ENCODE measurements around the gene RBFOX2.
"Not testable (repeated sequence)": the region's sequence is repeated elsewhere in the genome, so short reads cannot be mapped to it uniquely, and the experiment has no call there.

The RBFOX2 gene

DNA sequence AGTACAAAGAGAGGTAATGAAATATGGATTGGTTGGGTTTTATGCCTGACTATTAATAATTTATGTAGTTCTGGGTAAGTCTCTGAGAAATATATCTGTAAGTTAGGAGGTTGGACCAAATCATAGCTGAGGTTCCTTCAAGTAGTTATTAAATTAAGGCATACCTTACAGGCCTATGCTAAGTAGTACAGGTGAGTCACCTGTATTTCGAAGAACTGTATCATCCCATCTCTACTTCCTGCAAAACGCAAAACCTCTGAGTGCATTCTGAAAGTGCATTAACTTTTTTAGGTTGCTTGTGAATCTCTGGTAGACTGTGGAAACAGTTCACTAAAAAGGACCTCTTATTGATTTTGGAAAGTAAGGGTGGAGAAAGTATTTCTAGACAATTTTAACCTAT lies 273.9 kb downstream of the RBFOX2 start:
- DNase-seq: no peak

DNA sequence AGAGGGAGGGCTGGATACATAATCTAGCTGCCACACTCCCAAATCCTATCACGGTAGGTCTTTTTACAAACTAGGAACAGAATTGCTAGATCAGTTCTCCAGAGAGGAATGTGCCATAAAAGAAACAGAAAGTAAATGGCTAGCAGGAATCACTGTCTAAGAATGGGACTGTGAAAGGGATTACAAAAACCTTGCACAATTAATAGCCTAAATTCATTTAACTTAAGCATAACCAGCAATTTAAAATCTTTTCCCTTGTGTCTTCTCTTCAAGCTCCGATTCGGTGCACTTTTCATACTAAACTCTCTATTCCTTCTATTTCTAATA lies 275.8 kb downstream of the RBFOX2 start:
- no peak for DNase-seq

DNA sequence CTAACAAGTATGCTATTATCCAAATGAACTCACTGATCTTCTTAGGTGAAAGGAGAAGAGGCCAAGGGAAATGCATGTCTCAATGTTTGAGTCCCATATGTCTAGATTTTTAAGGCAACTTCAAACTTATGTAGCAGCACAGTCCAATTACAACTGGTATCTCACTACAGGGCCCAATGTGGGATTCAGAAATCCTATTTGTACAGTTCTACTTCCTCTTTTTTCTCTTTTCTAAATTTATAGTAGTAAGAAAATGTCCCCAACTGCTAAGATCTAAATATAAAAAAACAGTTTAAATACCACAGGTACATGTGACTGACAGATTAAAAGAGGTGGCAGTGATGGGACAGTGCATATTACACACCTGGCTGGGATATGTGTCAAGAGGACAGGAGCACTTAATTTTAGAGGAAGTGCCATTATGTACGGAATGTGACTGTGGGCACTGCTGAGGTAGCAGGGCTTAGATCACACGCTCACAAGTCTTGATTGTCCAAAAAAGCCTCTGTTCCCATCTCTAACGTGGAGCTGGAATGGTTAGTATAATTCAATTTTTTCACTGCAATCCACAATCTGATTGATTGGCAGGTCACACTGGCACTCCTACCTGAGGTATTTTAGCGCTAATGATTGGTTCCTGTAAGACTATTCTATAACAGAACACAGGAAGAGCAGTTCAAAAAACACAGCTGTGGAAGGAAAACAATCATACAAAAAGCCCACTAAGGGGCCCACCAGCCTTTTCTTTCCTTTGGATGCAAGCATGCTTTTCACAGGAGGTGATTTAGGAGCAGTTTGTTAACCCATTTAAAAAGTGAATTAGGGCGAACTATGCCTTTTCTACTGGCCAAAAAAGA lies 276.4 kb downstream of the RBFOX2 start:
- DNase-seq: no peak

DNA sequence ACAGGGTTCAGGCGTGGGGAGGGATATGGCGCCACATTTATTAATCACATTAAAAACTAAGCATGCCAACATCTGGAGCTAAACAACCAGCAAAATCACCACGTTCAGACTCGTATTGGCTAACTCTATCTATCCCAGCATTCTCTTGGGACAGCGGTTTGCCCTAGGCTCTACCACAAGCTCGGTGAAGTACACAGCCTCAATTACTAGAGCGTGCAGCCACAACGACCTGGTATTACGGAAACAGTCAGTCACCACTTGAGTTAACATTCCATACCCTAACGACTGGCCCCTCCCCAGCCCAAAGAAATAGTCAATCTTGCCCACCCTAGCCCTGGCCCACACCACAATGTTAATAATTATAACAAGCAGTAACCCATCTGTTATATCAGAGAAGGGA lies 278.8 kb downstream of the RBFOX2 start:
- DNase-seq: no peak

GRCh38 chr22:35746946-35747703 lies 281.5 kb downstream of the RBFOX2 start:
- DNase-seq: no peak

DNA sequence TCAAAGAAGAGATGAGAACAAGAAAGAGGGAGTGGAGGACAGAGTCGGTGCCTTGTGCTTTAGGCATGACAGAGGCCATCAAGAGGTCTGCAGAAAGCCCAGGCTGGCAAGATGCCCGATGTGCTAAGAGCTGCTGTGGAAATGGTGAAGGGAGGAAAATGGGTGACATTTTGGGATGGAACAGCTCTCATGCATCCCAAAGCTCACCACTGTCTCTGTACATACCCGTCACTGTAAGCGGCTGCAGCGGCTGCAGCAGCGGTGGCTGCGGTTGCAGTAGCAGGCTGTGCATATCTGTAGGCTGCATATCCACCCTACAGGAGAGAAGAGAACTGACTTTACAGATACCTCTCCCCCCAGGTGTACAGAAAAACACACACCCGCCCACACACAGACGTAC lies 282.4 kb downstream of the RBFOX2 start:
- DNase-seq: no peak

- no peak for DNase-seq
Measured at GRCh38 chr22:35743326-35743860, 285.2 kb downstream of the RBFOX2 start.

GRCh38 chr22:35742342-35743100 lies 286.1 kb downstream of the RBFOX2 start:
- no peak for DNase-seq

- no peak for DNase-seq
Measured at GRCh38 chr22:35740616-35741015, 288.0 kb downstream of the RBFOX2 start.

- no peak for DNase-seq
Measured at GRCh38 chr22:35739931-35740380, 288.7 kb downstream of the RBFOX2 start.

DNA sequence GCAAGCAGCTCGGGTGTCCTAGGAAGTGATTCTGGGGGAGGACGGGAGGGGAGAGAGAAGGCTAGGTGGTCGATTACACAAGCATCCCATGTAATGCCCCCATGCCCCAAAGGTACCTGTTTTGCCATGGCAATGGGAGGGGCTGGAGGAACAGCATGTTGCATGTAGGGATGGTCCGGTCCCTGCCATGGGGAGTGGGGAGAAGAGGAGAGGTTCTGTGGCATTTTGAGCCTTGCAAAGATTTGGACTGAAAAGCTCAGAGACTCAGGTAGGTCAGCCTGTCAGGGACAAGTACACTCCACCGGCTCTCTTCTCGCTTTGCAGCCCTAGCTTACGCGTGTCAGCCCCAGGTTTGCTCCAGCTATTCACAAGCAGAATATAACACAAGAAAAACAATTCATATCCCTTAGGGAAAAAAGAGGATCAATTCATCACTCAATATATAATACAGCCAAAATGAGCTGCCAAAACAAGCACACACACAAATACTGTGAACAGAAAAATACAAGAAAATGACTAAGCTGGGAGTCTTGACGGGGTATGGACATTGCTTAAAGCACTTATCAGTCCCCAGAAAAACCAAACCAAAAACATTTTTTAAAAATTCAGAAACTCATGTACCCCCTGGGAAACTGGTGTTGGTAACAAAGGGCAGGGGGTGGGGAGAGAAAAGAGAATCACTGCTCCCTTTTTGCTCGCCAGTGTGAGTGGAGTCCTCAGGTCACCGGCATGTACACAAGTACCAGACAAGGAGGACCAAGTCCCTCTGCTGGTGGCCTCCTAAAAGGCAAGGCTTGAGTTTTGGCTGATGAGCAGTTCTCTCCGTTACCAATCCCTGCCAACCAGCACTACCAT lies 289.3 kb downstream of the RBFOX2 start:
- DNase-seq: no peak

DNA sequence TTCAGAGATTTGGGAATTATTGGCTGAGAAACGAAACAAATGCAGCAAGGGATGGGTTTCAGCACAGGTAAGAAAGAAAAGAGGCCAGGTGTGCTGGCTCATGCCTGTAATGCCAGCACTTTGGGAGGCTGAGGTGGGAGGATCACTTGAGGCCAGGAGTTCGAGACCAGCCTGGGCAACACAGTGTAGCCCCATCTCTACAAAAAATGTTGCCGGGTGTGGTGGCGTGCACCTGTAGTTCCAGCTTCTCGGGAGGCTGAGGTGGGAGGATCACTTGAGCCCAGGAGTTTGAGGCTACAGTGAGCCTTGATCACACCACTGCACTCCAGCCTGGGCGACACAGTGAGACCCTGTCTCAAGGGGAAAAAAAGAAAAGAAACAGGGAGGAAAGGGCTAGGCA lies 290.7 kb downstream of the RBFOX2 start:
- DNase-seq: not testable (repeated sequence)

GRCh38 chr22:35736701-35737100 lies 291.9 kb downstream of the RBFOX2 start:
- no peak for DNase-seq

DNA sequence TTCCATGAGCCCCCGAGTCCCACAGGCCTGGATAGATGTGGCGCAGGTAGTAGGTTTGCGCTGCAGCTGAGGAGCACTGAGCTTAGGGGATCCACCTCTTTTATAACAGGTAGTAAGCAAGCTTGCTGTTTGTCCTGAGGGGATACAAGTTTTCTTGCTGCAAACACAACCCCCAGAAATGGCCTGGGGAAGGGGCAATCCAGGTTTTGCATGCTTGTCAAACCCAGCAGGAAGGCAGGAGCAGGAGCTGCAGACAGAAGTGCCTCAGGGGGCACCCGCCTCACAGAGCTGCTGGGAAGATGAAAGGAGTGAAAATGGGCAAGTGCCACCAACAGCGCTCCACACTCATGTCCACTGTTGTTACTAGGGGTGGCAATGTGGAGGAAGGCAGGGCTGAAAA lies 292.5 kb downstream of the RBFOX2 start:
- DNase-seq: no peak

DNA sequence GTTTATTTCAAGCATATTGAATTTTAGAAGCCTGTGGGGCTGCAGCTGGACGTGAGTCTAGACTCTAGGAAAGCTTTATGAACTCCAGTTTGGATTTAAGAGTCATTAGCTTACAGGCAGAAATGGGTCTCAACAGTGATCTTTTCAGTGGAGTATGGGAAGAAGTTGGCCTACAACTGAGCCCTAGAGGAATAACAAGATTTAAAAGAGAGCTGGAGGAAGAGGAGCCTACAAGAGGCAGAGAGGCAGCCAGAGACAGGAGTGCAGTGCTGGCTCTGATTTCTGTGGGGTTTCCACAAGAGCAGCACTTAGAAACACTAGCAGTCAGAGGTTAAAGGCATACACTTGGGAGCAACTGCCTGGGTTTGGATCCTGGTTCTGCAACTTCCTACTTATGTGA lies 293.1 kb downstream of the RBFOX2 start:
- no peak for DNase-seq

DNA sequence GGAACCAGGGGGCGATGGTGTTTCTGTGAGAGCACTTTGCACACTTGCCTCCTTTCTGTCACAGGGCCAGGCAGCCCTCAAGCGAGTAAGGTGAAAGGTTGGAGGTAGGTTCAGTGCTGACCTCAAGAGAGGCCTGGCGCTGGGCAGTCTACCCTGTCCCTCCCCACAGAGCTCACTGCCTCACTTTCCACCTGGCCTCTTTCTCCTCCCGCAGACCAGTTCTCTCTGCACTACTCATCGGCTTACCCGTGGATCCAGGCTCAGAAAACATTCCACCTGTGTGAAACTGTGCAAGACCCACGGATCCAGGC lies 294.2 kb downstream of the RBFOX2 start:
- no peak for DNase-seq

GRCh38 chr22:35733791-35734516 lies 294.7 kb downstream of the RBFOX2 start:
- DNase-seq: no peak

- DNase-seq: no peak
Measured at GRCh38 chr22:35733036-35733435, 295.6 kb downstream of the RBFOX2 start.

DNA sequence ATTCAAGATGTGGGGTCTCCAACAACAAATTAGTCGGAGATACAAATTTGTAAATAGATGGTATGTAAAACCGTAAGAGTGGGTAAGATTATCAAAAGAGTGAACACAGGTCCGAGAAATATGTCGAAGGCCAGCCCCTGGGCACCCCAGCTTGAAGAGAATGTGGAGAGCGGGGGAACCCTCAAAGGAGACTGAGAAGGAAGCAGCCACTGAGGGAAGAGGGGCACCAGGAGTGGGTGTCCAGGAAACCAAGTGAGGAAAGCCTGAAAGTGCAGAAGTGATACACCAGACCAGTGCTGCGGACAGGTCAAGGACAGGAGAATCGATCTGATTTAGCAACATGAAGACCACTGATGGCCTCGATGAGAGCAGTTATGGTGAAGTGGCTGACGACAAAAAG lies 296.5 kb downstream of the RBFOX2 start:
- no peak for DNase-seq

DNA sequence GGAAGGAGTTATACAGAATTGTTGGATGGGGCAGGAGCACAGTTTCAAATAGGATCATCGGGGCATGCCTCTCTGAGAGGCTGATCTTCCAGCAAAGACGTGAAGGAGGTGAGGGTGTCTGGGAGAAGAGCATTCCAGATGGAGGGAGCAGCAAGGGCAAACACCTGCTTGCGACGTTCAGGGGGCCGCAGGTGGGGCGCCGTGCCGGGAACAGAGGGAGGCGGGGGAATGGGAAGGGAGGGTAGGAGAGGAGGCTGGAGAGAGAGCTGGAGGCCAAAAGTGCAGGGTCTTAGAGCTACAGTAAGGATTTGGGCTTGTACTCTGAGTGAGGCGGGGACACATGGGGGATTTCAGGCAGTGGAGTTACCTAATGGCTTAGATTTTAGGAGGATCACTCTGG lies 297.3 kb downstream of the RBFOX2 start:
- DNase-seq: no peak

DNA sequence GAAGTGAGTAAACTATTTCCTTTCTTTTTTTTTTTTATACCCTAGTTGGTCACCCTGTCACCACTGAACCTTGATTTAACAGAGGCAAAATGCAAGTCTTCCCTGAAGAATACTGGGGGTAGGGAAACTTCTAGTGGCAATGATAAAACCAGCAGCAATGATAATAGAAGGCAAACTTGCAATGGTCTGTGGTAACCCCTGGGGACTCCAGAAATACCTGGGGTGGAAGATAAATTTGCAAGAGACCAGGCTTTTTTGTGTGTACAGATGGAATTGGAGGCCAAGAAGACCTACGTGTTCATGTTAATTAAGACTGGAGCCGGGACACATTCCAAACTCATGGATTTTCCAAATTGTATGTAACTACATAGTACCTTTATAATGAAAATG lies 299.3 kb downstream of the RBFOX2 start:
- DNase-seq: no peak
